HCT116 (cell line): ENCODE results near the gene CKM. TPM values are rescaled to one million over a fixed set of nuclear protein-coding genes. Genes with fewer than 3 reads are reported as not detected.

Source experiments
- ATAC-seq: fragments of 200-7000 bp; cut with Tn5 transposase; 2 replicates; pipeline ENCODE4 v1.9.1; 2020; ENCODE audit warnings: mild to moderate bottlenecking, moderate library complexity
- BruUV-seq: library from RNA; stranded (reverse); fragments of 400-500 nt; replicated peaks from 2 replicates; lab custom pipeline; 2021; lab: Mats Ljungman, UMichigan
- CTCF ChIA-PET: fragments of 300-600 bp; sonication (Branson Sonifier 250); formaldehyde crosslinking; loops from one replicate; lab custom pipeline; 2021; ENCODE audit warnings: antibody characterized with exemption; lab: Charles Lee
- POLR2A ChIA-PET: fragments of 300-600, 350-600 bp; sonication (Branson Sonifier 250); formaldehyde crosslinking; loops from one replicate; lab custom pipeline; 2021; ENCODE audit warnings: antibody characterized with exemption; lab: Charles Lee
- RAD21 ChIA-PET, 2 experiments: fragments of 300-600 bp; sonication (Branson Sonifier 250); formaldehyde crosslinking; loops; one replicate each; lab custom pipeline; 2023; ENCODE audit warnings: low total read pairs in 2 of 2; ENCODE audit not compliant: uncharacterized antibody in 2 of 2, unreplicated experiment in 2 of 2, low non-redundant PET in 1 of 2; lab: Charles Lee
- DNase-seq: peaks from one replicate; pipeline ENCODE4 v3.0.0-alpha.2; 2010; ENCODE audit warnings: low read depth, low spot score
- H2AFZ ChIP-seq: fragments of 200-600 bp; shearing (Covaris generic), sonication (generic); 2 replicates; pipeline ENCODE4 v1.6.1; 2017; ENCODE audit warnings: low read depth, mixed run types, mixed read lengths, antibody characterized with exemption, low read length; ENCODE audit not compliant: poor library complexity, severe bottlenecking
- H3K27ac ChIP-seq: 2 replicates; pipeline ENCODE4 v1.5.1; 2012; ENCODE audit warnings: low read depth, low read length
- H3K27me3 ChIP-seq: fragments of 200-600 bp; sonication (generic); 2 replicates; pipeline ENCODE4 v1.6.1; 2016; ENCODE audit warnings: mixed run types, low read length, mixed read lengths; ENCODE audit not compliant: insufficient read depth
- H3K36me3 ChIP-seq, 2 experiments: fragments of 200-500 bp in 1 of 2; fragments of 200-600 bp in 1 of 2; sonication (Bioruptor generic) in 1 of 2; sonication (generic) in 1 of 2; 2 replicates each; pipeline versions ENCODE4 v1.5.1 to v1.6.1; 2014 to 2016; ENCODE audit warnings: low read length in 2 of 2, inconsistent platforms in 1 of 2, mixed read lengths in 1 of 2, mixed run types in 1 of 2; ENCODE audit not compliant: insufficient read depth in 2 of 2, control insufficient read depth in 1 of 2
- H3K4me1 ChIP-seq, 2 experiments: fragments of 200-600 bp in 1 of 2; sonication (generic) in 1 of 2; 2 replicates each; pipeline versions ENCODE4 v1.5.1 to v1.6.1; 2012 to 2017; ENCODE audit warnings: low read length in 2 of 2, inconsistent platforms in 1 of 2, mild to moderate bottlenecking in 1 of 2, mixed read lengths in 1 of 2, mixed run types in 1 of 2, moderate library complexity in 1 of 2; ENCODE audit not compliant: insufficient read depth in 2 of 2, control insufficient read depth in 1 of 2
- H3K4me2 ChIP-seq: fragments of 200-600 bp; sonication (generic); 2 replicates; pipeline ENCODE4 v1.6.1; 2017; ENCODE audit warnings: mixed run types, low read length, mixed read lengths
- H3K4me3 ChIP-seq, 2 experiments: fragments of 200-600 bp in 1 of 2; sonication (generic) in 1 of 2; replicated peaks in 1 of 2; 2 replicates each; pipeline ENCODE4 v1.5.1; 2011 to 2016; ENCODE audit warnings: low read length in 2 of 2, control low read depth in 1 of 2, low read depth in 1 of 2, mild to moderate bottlenecking in 1 of 2, mixed read lengths in 1 of 2, mixed run types in 1 of 2
- H3K79me2 ChIP-seq: fragments of 200-600 bp; sonication (generic); 2 replicates; pipeline ENCODE4 v1.6.1; 2017; ENCODE audit warnings: mild to moderate bottlenecking, mixed run types, low read length, moderate library complexity, mixed read lengths; ENCODE audit not compliant: insufficient read depth
- H3K9ac ChIP-seq: fragments of 200-600 bp; sonication (generic); 2 replicates; pipeline ENCODE4 v1.6.1; 2016; ENCODE audit warnings: low read length, mixed read lengths
- H3K9me2 ChIP-seq: fragments of 200-600 bp; sonication (generic), shearing (Covaris generic); 2 replicates; pipeline ENCODE4 v1.6.1; 2017; ENCODE audit warnings: mixed run types, mild to moderate bottlenecking, moderate library complexity; ENCODE audit not compliant: insufficient read depth
- H3K9me3 ChIP-seq, 2 experiments: fragments of 200-500 bp in 1 of 2; fragments of 200-600 bp in 1 of 2; sonication (Bioruptor generic) in 1 of 2; sonication (generic) in 1 of 2; 2 replicates each; pipeline ENCODE4 v1.6.1; 2014 to 2017; ENCODE audit warnings: low read length in 2 of 2, mixed read lengths in 2 of 2, inconsistent platforms in 1 of 2, low read depth in 1 of 2, mild to moderate bottlenecking in 1 of 2, mixed run types in 1 of 2, moderate library complexity in 1 of 2; ENCODE audit not compliant: control insufficient read depth in 1 of 2, insufficient read depth in 1 of 2
- H4K20me1 ChIP-seq: fragments of 200-600 bp; sonication (generic), shearing (Covaris generic); 2 replicates; pipeline ENCODE4 v1.6.1; 2017; ENCODE audit warnings: mixed run types, mild to moderate bottlenecking, moderate library complexity; ENCODE audit not compliant: insufficient read depth
- EZH2 ChIP-seq: fragments of 200-600 bp; sonication (generic); IDR thresholded peaks from 2 replicates; pipeline ENCODE4 v1.6.1; 2017; ENCODE audit warnings: antibody characterized with exemption, mixed run types
- FOSL1 ChIP-seq: IDR thresholded peaks from 2 replicates; pipeline ENCODE4 v1.6.1; 2012; ENCODE audit warnings: low read depth
- JUND ChIP-seq: IDR thresholded peaks from 2 replicates; pipeline ENCODE4 v1.6.1; 2012
- POLR2A ChIP-seq: IDR thresholded peaks from 2 replicates; pipeline ENCODE4 v1.7.0; 2011; ENCODE audit warnings: borderline replicate concordance; ENCODE audit not compliant: insufficient read depth, insufficient read length; ENCODE audit errors: extremely low read depth
- POLR2AphosphoS5 ChIP-seq: IDR thresholded peaks from 2 replicates; pipeline ENCODE4 v1.6.1; 2011; ENCODE audit warnings: mild to moderate bottlenecking, low read depth, low read length, moderate library complexity
- SIN3A ChIP-seq: IDR thresholded peaks from 2 replicates; pipeline ENCODE4 v1.6.1; 2012; ENCODE audit warnings: low read depth
- SP1 ChIP-seq: IDR thresholded peaks from 2 replicates; pipeline ENCODE4 v1.6.1; 2012; ENCODE audit warnings: low read depth
- YY1 ChIP-seq: IDR thresholded peaks from 2 replicates; pipeline ENCODE4 v1.6.1; 2011; ENCODE audit warnings: low read length, low read depth, moderate library complexity, mild to moderate bottlenecking; ENCODE audit not compliant: insufficient replicate concordance; ENCODE audit errors: extremely low read depth
- ZFX ChIP-seq: fragments of 450-650 bp; IDR thresholded peaks from 2 replicates; pipeline ENCODE4 v1.6.1; 2017
- ZNF274 ChIP-seq: fragments of 200-500 bp; sonication (Bioruptor generic); IDR thresholded peaks from 2 replicates; pipeline ENCODE4 v1.6.1; 2014; ENCODE audit warnings: mild to moderate bottlenecking, low read depth, low read length, inconsistent platforms
- intact Hi-C: fragments of 100-400 bp; cut with micrococcal nuclease; formaldehyde crosslinking; loops from 2 replicates; pipeline ENCODE4 v1.10.0; 2022
- total RNA-seq: library from RNA; stranded (reverse); gene quantifications from one replicate; pipeline ENCODE4 v1.2.1, GENCODE V29; 2021; ENCODE audit not compliant: unreplicated experiment
- TF ChIP-seq, protein P1 (sequence below), 3 experiments: fragments of 200-600 bp in 1 of 3; sonication (generic) in 1 of 3; IDR thresholded peaks in 2 of 3; conservative IDR thresholded peaks in 1 of 3; 2 replicates each; pipeline ENCODE4 v1.5.1; 2012 to 2017; ENCODE audit warnings: low read depth in 2 of 3, low read length in 2 of 3, antibody characterized with exemption in 1 of 3, borderline replicate concordance in 1 of 3, control low read depth in 1 of 3, mild to moderate bottlenecking in 1 of 3, mixed read lengths in 1 of 3, mixed run types in 1 of 3, moderate library complexity in 1 of 3; ENCODE audit not compliant: insufficient read depth in 1 of 3
- TF ChIP-seq, protein P2 (sequence below): IDR thresholded peaks from 2 replicates; pipeline ENCODE4 v1.6.1; 2012
- TF ChIP-seq, protein P3 (sequence below): IDR thresholded peaks from 2 replicates; pipeline ENCODE4 v1.6.1; 2012
- TF ChIP-seq, protein P4 (sequence below): IDR thresholded peaks from 2 replicates; pipeline ENCODE4 v1.6.1; 2011; ENCODE audit warnings: mild to moderate bottlenecking, low read length, moderate library complexity; ENCODE audit not compliant: insufficient replicate concordance; ENCODE audit errors: extremely low read depth

CKM gene
- total RNA-seq, 1 experiment from 2014 or later, result not detected

DNA sequence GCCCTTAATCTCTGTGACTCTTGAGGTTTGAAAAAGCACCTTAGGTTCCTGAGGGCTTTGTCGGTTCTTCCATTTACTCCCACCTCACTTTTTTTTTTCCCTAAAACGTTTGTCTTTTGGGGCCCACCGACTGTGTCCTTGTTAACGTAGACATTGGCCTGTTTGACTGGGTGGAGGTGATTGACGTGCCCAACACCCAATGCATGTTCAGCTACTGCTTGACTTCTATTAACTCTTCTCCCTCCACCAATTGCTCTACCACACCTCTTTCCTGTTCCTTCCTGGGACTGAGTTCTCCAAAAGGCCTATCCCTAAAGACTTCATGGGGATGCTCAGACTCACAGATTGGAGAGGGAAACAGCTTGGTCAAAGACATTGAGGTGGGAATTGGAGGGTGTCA lies 17.3 kb downstream of the CKM start:
- no peaks in the 10 kb centered on the region for H3K79me2 ChIP-seq
- H3K4me2 ChIP-seq, result no peak overlapping the region
- ChIA-PET CTCF (no interaction called here), POLR2A (no interaction called here), RAD21 (no interaction called here)
- no peak overlapping the region for H3K9ac ChIP-seq
- no peaks in the 10 kb centered on the region for H3K36me3 ChIP-seq
- ATAC-seq (no peak), DNase-seq (no peak)
- no peaks in the 10 kb centered on the region for H4K20me1 ChIP-seq
- no peak overlapping the region for H3K27ac ChIP-seq
- TF ChIP-seq SIN3A (no peak), POLR2AphosphoS5 (no peak), POLR2A (no peak), ZNF274 (no peak), EZH2 (no peak), ZFX (no peak), FOSL1 (no peak), JUND (no peak), SP1 (no peak), YY1 (no peak)
- TF ChIP-seq, protein P1, sequence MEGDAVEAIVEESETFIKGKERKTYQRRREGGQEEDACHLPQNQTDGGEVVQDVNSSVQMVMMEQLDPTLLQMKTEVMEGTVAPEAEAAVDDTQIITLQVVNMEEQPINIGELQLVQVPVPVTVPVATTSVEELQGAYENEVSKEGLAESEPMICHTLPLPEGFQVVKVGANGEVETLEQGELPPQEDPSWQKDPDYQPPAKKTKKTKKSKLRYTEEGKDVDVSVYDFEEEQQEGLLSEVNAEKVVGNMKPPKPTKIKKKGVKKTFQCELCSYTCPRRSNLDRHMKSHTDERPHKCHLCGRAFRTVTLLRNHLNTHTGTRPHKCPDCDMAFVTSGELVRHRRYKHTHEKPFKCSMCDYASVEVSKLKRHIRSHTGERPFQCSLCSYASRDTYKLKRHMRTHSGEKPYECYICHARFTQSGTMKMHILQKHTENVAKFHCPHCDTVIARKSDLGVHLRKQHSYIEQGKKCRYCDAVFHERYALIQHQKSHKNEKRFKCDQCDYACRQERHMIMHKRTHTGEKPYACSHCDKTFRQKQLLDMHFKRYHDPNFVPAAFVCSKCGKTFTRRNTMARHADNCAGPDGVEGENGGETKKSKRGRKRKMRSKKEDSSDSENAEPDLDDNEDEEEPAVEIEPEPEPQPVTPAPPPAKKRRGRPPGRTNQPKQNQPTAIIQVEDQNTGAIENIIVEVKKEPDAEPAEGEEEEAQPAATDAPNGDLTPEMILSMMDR (IDR thresholded peaks at IDR 0.05 in 2 of 3, conservative IDR thresholded peaks at IDR 0.05 in 1 of 3; ENCODE audit: borderline replicate concordance in 1 of 3, insufficient read depth in 1 of 3, low read depth in 2 of 3, low read length in 2 of 3), result no peak
- TF ChIP-seq, protein P2, sequence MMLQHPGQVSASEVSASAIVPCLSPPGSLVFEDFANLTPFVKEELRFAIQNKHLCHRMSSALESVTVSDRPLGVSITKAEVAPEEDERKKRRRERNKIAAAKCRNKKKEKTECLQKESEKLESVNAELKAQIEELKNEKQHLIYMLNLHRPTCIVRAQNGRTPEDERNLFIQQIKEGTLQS, result no peak
- TF ChIP-seq, protein P3, sequence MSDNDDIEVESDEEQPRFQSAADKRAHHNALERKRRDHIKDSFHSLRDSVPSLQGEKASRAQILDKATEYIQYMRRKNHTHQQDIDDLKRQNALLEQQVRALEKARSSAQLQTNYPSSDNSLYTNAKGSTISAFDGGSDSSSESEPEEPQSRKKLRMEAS, result no peak
- TF ChIP-seq, protein P4, sequence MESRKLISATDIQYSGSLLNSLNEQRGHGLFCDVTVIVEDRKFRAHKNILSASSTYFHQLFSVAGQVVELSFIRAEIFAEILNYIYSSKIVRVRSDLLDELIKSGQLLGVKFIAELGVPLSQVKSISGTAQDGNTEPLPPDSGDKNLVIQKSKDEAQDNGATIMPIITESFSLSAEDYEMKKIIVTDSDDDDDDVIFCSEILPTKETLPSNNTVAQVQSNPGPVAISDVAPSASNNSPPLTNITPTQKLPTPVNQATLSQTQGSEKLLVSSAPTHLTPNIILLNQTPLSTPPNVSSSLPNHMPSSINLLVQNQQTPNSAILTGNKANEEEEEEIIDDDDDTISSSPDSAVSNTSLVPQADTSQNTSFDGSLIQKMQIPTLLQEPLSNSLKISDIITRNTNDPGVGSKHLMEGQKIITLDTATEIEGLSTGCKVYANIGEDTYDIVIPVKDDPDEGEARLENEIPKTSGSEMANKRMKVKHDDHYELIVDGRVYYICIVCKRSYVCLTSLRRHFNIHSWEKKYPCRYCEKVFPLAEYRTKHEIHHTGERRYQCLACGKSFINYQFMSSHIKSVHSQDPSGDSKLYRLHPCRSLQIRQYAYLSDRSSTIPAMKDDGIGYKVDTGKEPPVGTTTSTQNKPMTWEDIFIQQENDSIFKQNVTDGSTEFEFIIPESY, result no peak
- H2AFZ ChIP-seq, result no peak overlapping the region
- no peak overlapping the region for H3K4me3 ChIP-seq
- no peaks in the 10 kb centered on the region for H3K27me3 ChIP-seq
- peaks cover 10 to 23% of the 10 kb centered on the region in 2 experiments for H3K4me1 ChIP-seq
- no peaks in the 10 kb centered on the region for H3K9me3 ChIP-seq
- no TSS peak for BruUV-seq
- H3K9me2 ChIP-seq, result no peaks in the 10 kb centered on the region
- intact Hi-C loops, result no loop called here
